ENCODE results near the gene ZNF280B. TPM values are rescaled to one million over a fixed set of nuclear protein-coding genes. Genes with fewer than 3 reads are reported as not detected.
"Not testable (repeated sequence)": the region's sequence is repeated elsewhere in the genome, so short reads cannot be mapped to it uniquely, and the experiment has no call there.

Gene ZNF280B
- total RNA-seq, 4 donors from 2014 or later: 0.10 to 0.78 (median 0.29) TPM

GRCh38 chr22:22515890-22516289 is 7.3 kb upstream of the ZNF280B start:
- H3K36me3 ChIP-seq: no peaks in the 10 kb centered on the region
- H3K9me3 ChIP-seq: no peaks in the 10 kb centered on the region
- H3K4me3 ChIP-seq: no peak overlapping the region
- ATAC-seq (no peak), DNase-seq (no peak)
- H3K4me1 ChIP-seq: no peaks in the 10 kb centered on the region
- peaks cover 0 to 9% (median 8%) of the 10 kb centered on the region in 3 donors for H3K27me3 ChIP-seq
- in situ Hi-C loops (cut with MboI; ENCODE audit: low sequenced_read_pairs in 4 of 4) (no loop called here), intact Hi-C loops (cut with DNase I; ENCODE audit: low total_unique reads) (no loop called here)
- no peak overlapping the region for H3K27ac ChIP-seq
- TF ChIP-seq CTCF (IDR thresholded peaks at IDR 0.05 in 4 of 5, conservative IDR thresholded peaks at IDR 0.05 in 1 of 5): no peak

- H3K4me3 ChIP-seq; H3K9me3 ChIP-seq; DNase-seq; H3K36me3 ChIP-seq; H3K4me1 ChIP-seq; ATAC-seq; in situ Hi-C loops (cut with MboI; ENCODE audit: low sequenced_read_pairs in 4 of 4); H3K27ac ChIP-seq; intact Hi-C loops (cut with DNase I; ENCODE audit: low total_unique reads): not testable (repeated sequence)
- peaks cover 0 to 10% (median 9%) of the 10 kb centered on the region in 3 donors for H3K27me3 ChIP-seq
Measured at GRCh38 chr22:22514431-22514830, 5.9 kb upstream of the ZNF280B start.

- Histone ChIP-seq H3K27ac (no peak overlapping the region), H3K36me3 (no peaks in the 10 kb centered on the region), H3K27me3 (peaks cover 0 to 16% (median 9%) of the 10 kb centered on the region in 3 donors), H3K4me3 (no peak overlapping the region), H3K4me1 (no peaks in the 10 kb centered on the region), H3K9me3 (no peaks in the 10 kb centered on the region)
- no peak for TF ChIP-seq CTCF (IDR thresholded peaks at IDR 0.05 in 4 of 5, conservative IDR thresholded peaks at IDR 0.05 in 1 of 5)
- no peak for TF ChIP-seq POLR2A (IDR thresholded peaks at IDR 0.05)
- DNase-seq (no peak), ATAC-seq (no peak)
- in situ Hi-C loops (cut with MboI; ENCODE audit: low sequenced_read_pairs in 4 of 4): no loop called here
- intact Hi-C loops (cut with DNase I; ENCODE audit: low total_unique reads): no loop called here
Measured at GRCh38 chr22:22513619-22514018, 5.1 kb upstream of the ZNF280B start.

- no peaks in the 10 kb centered on the region for H3K4me1 ChIP-seq
- no peaks in the 10 kb centered on the region for H3K36me3 ChIP-seq
- no peaks in the 10 kb centered on the region for H3K9me3 ChIP-seq
- H3K27me3 ChIP-seq: peaks cover 0 to 21% (median 9%) of the 10 kb centered on the region in 3 donors
- in situ Hi-C loops (cut with MboI; ENCODE audit: low sequenced_read_pairs in 4 of 4) (no loop called here), intact Hi-C loops (cut with DNase I; ENCODE audit: low total_unique reads) (no loop called here)
- TF ChIP-seq CTCF (IDR thresholded peaks at IDR 0.05 in 4 of 5, conservative IDR thresholded peaks at IDR 0.05 in 1 of 5): no peak
- no peak for TF ChIP-seq POLR2A (IDR thresholded peaks at IDR 0.05)
- DNase-seq: no peak
- no peak overlapping the region for H3K27ac ChIP-seq
- no peak overlapping the region for H3K4me3 ChIP-seq
- ATAC-seq: no peak
Measured at GRCh38 chr22:22512951-22513350, 4.4 kb upstream of the ZNF280B start.

- H3K4me3 ChIP-seq; H3K4me1 ChIP-seq; intact Hi-C loops (cut with DNase I; ENCODE audit: low total_unique reads); ATAC-seq; H3K9me3 ChIP-seq; DNase-seq; in situ Hi-C loops (cut with MboI; ENCODE audit: low sequenced_read_pairs in 4 of 4); H3K27ac ChIP-seq; H3K36me3 ChIP-seq: not testable (repeated sequence)
- peaks cover 0 to 31% (median 9%) of the 10 kb centered on the region in 3 donors for H3K27me3 ChIP-seq
Measured at GRCh38 chr22:22510833-22511232, 2.3 kb upstream of the ZNF280B start.

GRCh38 chr22:22509912-22510311 is 1.4 kb upstream of the ZNF280B start:
- H3K36me3 ChIP-seq; H3K27ac ChIP-seq; DNase-seq; H3K4me3 ChIP-seq; intact Hi-C loops (cut with DNase I; ENCODE audit: low total_unique reads); H3K4me1 ChIP-seq; H3K9me3 ChIP-seq; ATAC-seq; in situ Hi-C loops (cut with MboI; ENCODE audit: low sequenced_read_pairs in 4 of 4): not testable (repeated sequence)
- H3K27me3 ChIP-seq: peaks cover 0 to 31% (median 6%) of the 10 kb centered on the region in 3 donors
